Measurements from ENCODE around the gene C2orf72.

The C2orf72 gene

DNA sequence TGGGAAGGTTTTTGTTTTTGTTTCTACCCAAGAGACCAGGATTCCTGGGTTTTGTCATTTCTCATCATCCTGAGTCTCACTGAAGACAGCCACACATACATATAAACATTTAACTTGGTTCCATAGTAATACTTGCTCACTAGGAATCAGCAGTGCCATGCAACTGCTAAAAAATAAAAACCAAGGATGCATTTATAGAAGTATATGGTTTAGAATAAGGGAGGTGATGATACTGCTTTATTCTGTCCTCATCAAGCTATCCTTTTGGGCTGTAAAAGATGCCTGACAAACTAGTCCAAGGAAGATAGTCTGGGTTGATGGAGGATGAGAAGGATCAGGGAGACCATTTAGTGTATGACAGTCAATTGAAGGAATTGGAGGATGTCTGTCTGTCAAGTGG lies 40.7 kb upstream of the C2orf72 start:
- in situ Hi-C loops (cut with HindIII; ENCODE audit: low sequenced_read_pairs): no loop called here
- no peak for DNase-seq (ENCODE audit: low read depth, low spot score)
- TF ChIP-seq, protein P1, sequence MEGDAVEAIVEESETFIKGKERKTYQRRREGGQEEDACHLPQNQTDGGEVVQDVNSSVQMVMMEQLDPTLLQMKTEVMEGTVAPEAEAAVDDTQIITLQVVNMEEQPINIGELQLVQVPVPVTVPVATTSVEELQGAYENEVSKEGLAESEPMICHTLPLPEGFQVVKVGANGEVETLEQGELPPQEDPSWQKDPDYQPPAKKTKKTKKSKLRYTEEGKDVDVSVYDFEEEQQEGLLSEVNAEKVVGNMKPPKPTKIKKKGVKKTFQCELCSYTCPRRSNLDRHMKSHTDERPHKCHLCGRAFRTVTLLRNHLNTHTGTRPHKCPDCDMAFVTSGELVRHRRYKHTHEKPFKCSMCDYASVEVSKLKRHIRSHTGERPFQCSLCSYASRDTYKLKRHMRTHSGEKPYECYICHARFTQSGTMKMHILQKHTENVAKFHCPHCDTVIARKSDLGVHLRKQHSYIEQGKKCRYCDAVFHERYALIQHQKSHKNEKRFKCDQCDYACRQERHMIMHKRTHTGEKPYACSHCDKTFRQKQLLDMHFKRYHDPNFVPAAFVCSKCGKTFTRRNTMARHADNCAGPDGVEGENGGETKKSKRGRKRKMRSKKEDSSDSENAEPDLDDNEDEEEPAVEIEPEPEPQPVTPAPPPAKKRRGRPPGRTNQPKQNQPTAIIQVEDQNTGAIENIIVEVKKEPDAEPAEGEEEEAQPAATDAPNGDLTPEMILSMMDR (IDR thresholded peaks at IDR 0.05; ENCODE audit: low read depth, low read length): no peak
- H3K4me3 ChIP-seq (ENCODE audit: low read depth, low read length): no peak overlapping the region

DNA sequence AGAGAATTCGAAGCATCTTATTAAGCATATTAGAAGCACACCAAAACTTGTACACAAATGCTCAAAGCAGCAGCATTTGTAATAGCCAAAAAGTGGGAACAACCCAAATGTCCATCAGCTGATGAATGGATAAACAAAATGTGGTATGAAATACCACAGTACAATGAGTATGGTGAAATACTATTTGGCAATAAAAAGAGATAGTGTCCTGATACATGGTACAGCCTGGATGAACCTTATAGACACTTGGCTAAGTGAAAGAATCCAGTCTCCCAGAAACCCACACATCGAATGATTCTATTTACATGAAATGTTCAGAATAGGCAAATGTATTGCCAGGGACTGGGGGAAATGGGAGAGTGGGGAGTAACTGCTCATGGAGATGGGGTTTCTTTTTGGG lies 38.4 kb upstream of the C2orf72 start:
- DNase-seq (ENCODE audit: low read depth, low spot score): no peak
- TF ChIP-seq, protein P1 (IDR thresholded peaks at IDR 0.05; ENCODE audit: low read depth, low read length): no peak
- H3K4me3 ChIP-seq (ENCODE audit: low read depth, low read length): no peak overlapping the region
- in situ Hi-C loops (cut with HindIII; ENCODE audit: low sequenced_read_pairs): no loop called here

DNA sequence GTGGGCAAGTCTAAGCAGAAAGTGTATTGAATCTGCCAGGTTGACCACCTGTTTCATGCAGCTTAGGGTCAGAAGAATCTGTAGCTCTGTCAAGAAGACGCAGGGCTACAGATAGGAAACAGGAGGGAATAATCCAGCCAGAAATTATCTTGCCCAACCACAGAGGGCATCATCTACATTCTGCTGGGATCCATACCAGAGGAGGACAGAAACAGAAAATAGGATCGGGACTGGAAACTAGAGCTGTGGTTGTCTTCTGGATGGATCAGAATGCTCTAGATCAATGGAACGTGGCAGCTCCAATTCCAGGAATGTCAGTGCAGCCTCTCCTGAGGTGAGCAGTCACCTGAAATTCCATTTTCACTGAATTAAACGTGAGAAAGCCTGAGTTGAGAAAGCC lies 37.8 kb upstream of the C2orf72 start:
- no peak overlapping the region for H3K4me3 ChIP-seq (ENCODE audit: low read depth, low read length)
- no peak for DNase-seq (ENCODE audit: low read depth, low spot score)
- in situ Hi-C loops (cut with HindIII; ENCODE audit: low sequenced_read_pairs): no loop called here
- TF ChIP-seq, protein P1 (IDR thresholded peaks at IDR 0.05; ENCODE audit: low read depth, low read length): no peak

DNA sequence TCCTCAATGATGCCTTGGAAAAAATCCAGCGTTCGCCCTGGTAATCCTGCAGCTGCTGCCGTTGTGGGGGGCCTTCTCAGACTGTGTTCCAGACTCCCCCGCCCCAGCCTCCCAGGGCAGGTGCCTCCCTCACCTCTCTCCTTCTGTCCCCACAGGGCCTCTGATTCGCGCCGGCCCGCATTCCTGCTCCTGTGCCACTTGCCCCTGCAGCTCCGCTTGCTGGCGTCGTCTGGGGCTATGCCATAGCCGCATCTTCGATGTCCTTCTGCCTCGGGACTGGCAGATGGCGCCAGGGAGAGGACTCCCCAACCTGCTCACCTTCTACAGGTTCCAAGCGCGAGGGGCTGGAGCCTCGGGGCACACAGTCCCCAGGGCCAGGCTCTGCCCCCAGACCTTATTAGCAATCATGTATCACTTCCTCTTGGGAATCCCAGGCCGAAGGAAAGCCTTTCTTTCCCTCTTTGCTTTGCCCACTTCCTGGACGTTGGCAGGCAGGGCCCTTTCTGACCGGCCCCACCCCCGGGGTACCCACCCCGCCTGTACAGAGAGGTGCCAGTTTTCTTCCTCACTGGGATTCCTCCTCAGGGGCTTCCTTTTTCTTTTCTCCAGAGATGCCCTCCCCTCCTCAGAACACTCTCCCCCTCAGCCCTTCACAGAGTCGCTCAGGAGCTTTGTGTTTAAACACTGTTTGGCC lies 37.0 kb upstream of the C2orf72 start:
- in situ Hi-C loops (cut with HindIII; ENCODE audit: low sequenced_read_pairs): no loop called here
- TF ChIP-seq, protein P1 (IDR thresholded peaks at IDR 0.05; ENCODE audit: low read depth, low read length): no peak
- DNase-seq (ENCODE audit: low read depth, low spot score): no peak
- H3K4me3 ChIP-seq (ENCODE audit: low read depth, low read length): no peak overlapping the region

DNA sequence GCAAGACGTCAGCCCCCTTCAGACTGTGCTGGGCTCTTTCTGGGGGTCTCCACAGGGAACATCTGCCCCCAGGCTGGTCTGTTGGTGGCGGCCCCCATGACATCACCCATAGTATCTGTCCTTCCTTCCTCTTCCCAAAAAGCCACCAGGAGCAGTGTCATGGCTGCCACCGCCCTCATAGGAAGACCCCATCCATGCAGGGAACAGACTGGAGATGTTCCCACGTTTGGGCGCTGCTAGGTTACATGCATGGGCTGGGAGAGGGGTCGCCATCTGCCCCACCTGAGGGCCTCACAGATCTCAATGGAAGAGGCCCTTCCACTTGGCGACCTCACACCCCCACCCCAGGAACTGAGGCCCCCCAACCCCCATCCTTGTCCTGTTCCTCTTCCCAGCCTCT lies 36.3 kb upstream of the C2orf72 start:
- in situ Hi-C loops (cut with HindIII; ENCODE audit: low sequenced_read_pairs): no loop called here
- no peak overlapping the region for H3K4me3 ChIP-seq (ENCODE audit: low read depth, low read length)
- TF ChIP-seq, protein P1 (IDR thresholded peaks at IDR 0.05; ENCODE audit: low read depth, low read length): no peak
- no peak for DNase-seq (ENCODE audit: low read depth, low spot score)

DNA sequence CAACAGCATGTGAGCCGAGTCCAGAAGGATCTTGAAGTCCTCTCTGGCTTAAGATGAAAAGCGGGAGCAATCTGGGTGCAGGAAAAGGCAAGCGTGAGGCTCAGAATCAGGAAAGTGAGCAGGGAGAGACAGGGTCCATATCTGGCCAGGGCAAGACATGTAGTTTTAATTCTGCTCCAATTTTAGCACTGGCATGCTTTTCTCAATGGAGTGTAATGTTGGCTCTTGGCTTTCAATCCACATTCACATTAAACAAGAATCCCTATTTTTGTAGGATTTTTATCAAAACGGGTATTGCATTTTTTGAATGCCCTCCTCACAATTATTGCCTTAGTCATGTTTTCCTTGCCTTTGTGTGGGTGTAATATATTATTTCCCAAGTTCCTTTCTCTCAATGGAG lies 35.4 kb upstream of the C2orf72 start:
- no peak overlapping the region for H3K4me3 ChIP-seq (ENCODE audit: low read depth, low read length)
- in situ Hi-C loops (cut with HindIII; ENCODE audit: low sequenced_read_pairs): no loop called here
- TF ChIP-seq, protein P1 (IDR thresholded peaks at IDR 0.05; ENCODE audit: low read depth, low read length): no peak
- DNase-seq (ENCODE audit: low read depth, low spot score): no peak

Data from astrocyte of the spinal cord (primary cell).